SKM-1 (cell line): ENCODE results near the gene MTERF4.
"Not testable (repeated sequence)": the region's sequence is repeated elsewhere in the genome, so short reads cannot be mapped to it uniquely, and the experiment has no call there.

ENCODE experiments used
- DNase-seq: peaks from one replicate; lab custom pipeline; 2025; ENCODE audit not compliant: unreplicated experiment; lab: John Stamatoyannopoulos, UW

The MTERF4 gene

DNA sequence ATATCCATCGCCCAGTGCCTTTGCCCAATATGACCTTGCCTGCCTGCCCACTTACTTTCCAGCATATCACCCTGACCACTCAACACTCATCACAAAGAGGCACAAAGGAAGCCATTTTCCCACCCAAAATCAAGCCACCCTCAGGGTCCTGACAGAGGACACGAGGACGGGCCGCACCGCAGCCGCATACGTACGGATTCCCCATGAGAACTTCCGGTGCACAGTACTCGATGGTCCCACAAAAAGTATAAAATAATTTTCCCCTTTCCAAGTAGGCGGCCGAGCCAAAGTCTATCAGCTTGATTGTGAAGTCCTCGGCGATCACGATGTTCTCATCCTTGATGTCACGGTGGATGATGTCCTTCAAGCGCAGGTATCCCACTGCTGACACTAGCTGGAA, 10.0 kb upstream of the MTERF4 start:
- no peak for DNase-seq

- no peak for DNase-seq
Measured at GRCh38 chr2:241111440-241111805, 9.3 kb upstream of the MTERF4 start.

DNA sequence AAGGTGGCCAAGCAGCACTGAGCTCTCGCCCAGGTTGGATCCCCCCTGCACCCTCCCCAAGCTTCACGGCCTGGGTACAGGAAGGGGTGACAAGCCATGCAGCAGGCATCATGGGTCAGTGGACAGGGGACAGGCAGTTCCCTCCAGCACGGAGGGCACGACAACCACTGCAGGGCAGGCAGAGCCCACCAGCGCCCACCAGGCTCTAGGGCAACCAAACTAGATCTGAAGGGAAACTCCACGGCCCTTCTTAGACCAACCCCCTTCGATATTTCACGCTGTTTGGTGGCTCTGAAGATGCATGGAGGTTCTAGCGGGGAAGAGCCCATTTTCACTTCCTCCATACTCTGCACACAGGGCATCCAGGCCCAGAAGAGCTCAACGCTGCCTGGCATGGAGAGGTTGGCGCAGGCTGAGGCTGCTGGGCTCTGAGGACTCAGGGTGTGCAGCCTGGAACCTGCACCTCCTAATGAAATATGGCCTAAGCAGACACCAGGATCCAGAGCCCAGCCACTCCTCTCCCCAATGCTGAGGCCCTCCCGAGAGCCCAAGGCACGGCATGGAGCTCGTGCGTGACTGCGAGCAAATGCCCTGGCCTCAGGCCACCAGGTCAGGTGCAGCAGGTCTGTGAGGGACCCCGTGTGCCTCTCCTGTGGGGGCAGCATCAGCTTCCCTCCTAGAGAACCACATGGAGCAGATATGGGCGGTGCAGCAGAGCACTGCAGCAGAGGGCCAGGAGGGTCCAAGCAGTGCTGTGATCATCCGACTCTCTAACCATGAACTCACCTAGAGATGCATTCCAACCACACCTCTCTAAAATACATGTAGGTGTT, 8.7 kb upstream of the MTERF4 start:
- DNase-seq: no peak

GRCh38 chr2:241110089-241110606, 8.1 kb upstream of the MTERF4 start:
- DNase-seq: no peak

GRCh38 chr2:241109210-241110088, 7.4 kb upstream of the MTERF4 start:
- no peak for DNase-seq

DNA sequence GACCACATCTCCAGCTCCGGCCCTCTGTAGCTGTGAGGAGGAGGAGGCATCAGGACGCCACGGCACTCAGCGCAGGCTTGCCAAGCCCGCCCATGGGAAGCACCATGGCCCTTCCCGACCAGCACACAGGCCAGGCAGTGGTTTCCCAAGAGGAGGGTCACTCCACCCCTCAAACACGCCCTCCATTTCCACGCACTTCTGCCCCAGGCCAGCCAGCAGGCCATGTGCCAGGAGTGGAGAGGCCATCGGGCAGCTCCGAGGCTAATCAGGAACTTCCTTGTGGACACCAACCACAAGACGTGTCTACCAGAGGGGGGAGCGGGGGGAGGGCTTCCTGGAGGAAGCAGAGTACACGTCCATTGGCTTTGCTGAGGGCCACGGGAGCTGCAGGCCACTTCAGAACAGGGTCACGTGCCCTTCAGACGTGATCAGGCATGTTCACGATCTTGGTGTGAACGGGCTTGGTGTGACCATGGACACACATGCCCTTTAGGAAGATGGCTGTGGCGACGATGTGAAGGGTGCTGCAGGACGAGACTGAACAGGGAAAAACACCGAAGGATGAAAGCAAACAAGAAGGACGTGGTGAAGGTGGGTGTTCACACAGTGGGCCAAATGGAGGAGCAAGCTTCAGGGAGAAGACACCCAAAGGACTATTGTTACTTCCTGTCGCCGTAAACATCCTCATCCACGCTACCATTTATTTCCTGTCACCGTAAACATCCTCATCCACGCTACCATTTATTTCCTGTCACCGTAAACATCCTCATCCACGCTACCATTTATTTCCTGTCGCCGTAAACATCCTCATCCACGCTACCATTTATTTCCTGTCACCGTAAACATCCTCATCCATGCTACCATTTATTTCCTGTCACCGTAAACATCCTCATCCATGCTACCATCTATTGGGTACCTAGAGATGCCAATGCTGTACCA, 6.5 kb upstream of the MTERF4 start:
- DNase-seq: no peak

GRCh38 chr2:241107031-241107783, 5.1 kb upstream of the MTERF4 start:
- DNase-seq: no peak

- DNase-seq: no peak
Measured at GRCh38 chr2:241105641-241106040, 3.6 kb upstream of the MTERF4 start.

GRCh38 chr2:241104611-241105010, 2.5 kb upstream of the MTERF4 start:
- DNase-seq: not testable (repeated sequence)

GRCh38 chr2:241103176-241103595, 1.1 kb upstream of the MTERF4 start:
- no peak for DNase-seq

DNA sequence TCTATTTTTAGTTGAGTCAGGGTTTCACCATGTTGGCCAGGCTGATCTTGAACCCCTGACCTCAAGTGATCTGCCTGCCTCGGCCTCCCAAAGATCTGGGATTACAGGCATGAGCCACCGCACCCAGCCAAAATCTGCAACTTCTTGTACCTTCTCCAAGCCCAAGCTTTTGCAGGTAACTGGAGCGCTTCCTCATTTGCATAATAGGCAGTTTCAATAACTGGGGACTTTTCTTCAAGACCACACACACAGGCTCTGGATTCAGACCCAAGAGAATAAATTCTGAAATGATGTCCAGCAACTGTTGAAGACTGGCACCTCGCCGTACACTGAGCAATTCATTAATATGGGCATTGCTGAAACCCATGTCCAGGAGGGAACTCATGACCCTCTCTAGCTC, 2.8 kb downstream of the MTERF4 start:
- no peak for DNase-seq

- DNase-seq: no peak
Measured at GRCh38 chr2:241096979-241097378, 5.1 kb downstream of the MTERF4 start.

GRCh38 chr2:241095594-241096290, 6.3 kb downstream of the MTERF4 start:
- DNase-seq: no peak

- DNase-seq: no peak
Measured at GRCh38 chr2:241094924-241095420, 7.1 kb downstream of the MTERF4 start.

GRCh38 chr2:241094172-241094571, 7.9 kb downstream of the MTERF4 start:
- DNase-seq: no peak

DNA sequence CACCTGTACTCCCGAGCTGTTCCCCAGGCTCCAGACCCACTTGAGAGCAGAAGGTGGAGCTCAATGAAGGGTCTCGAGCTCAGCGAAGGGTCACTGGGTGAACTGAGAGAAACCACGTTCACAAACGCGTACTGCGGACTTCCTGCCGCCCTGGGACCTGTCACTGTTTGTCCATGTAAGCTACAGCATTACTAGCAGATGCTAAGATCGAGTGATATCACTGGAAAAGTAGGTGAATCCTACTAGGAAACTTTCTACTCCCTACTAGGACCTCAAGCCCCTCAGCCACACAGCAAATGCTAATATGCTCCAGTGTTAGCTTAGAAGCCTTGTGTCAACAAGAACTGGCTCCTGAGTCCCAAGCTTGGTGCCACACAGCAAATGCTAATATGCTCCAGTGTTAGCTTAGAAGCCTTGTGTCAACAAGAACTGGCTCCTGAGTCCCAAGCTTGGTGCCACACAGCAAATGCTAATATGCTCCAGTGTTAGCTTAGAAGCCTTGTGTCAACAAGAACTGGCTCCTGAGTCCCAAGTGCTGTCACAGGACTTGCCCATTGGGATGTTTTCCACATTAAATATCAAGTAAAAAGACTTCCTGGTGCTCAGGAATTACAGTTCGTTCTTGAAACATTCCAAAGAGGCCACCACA, 8.8 kb downstream of the MTERF4 start:
- not testable (repeated sequence) for DNase-seq

GRCh38 chr2:241092677-241093076, 9.4 kb downstream of the MTERF4 start:
- DNase-seq: no peak

DNA sequence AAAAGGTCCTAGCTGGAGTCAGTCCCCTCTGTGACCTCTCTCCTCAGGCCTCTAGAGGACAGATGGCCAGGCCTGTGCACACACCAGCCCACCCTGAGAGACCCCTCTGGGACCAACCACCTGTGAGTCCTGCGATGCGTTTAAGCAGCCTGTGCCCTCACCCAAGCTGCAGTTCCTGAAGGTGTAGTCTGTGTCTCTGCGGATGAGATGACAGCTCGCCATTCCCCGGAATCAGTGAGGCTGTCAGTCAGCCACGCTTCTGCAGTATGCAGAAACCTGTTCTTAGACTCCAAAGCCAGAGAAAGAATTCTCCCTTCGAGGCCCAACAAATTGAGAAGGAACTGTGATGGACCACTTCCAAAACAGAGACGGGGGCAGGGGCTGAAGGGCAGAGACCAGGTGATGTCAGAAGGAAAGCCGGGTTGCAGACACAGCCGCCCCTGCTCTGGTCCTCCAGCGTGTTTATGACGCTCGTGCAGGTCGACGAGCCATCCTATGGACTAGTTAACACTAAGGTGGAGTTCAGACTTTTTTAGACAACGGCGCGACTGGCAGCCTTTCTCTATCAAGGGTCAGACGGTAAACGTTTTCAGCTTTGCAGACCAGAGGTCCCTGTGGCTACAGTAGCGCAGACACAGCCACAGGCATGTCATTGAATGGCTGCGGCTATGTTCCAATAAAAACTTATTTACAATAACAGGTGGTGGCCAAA, 10.2 kb downstream of the MTERF4 start:
- DNase-seq: no peak
